ENCODE data around the gene VAC14.
"Not testable (repeated sequence)": the region's sequence is repeated elsewhere in the genome, so short reads cannot be mapped to it uniquely, and the experiment has no call there.

The VAC14 gene

GRCh38 chr16:70800781-70801480 lies at the start of gene VAC14:
VAC14 (minus strand) TSS chr16:70801158; CDS start chr16:70800900, 258 bp downstream.
- peak; percentile 98 for DNase-seq

GRCh38 chr16:70823498-70824118 lies 22.6 kb upstream of the VAC14 start:
- not testable (repeated sequence) for DNase-seq

GRCh38 chr16:70822734-70823133 lies 21.8 kb upstream of the VAC14 start:
- not testable (repeated sequence) for DNase-seq

- DNase-seq, result not testable (repeated sequence)
Observed at GRCh38 chr16:70818088-70818487, 17.1 kb upstream of the VAC14 start.

GRCh38 chr16:70809392-70810060 lies 8.6 kb upstream of the VAC14 start:
- no peak for DNase-seq

GRCh38 chr16:70808371-70808770 lies 7.4 kb upstream of the VAC14 start:
- DNase-seq, result no peak

- no peak for DNase-seq
Observed at GRCh38 chr16:70805787-70806186, 4.8 kb upstream of the VAC14 start.

- no peak for DNase-seq
Observed at GRCh38 chr16:70805380-70805779, 4.4 kb upstream of the VAC14 start.

GRCh38 chr16:70804734-70805169 lies 3.8 kb upstream of the VAC14 start:
- no peak for DNase-seq

- no peak for DNase-seq
Observed at GRCh38 chr16:70804153-70804733, 3.3 kb upstream of the VAC14 start.

GRCh38 chr16:70803319-70803718 lies 2.4 kb upstream of the VAC14 start:
- DNase-seq, result no peak

GRCh38 chr16:70801611-70802010 lies 653 bp upstream of the VAC14 start:
- no peak for DNase-seq

GRCh38 chr16:70800311-70800710 lies 647 bp downstream of the VAC14 start:
- DNase-seq, result no peak

GRCh38 chr16:70796301-70796700 lies 4.7 kb downstream of the VAC14 start:
- no peak for DNase-seq

GRCh38 chr16:70795296-70795912 lies 5.6 kb downstream of the VAC14 start:
- DNase-seq, result no peak

GRCh38 chr16:70793851-70794502 lies 7.0 kb downstream of the VAC14 start:
- no peak for DNase-seq

- DNase-seq, result no peak
Observed at GRCh38 chr16:70790815-70791214, 10.1 kb downstream of the VAC14 start.

GRCh38 chr16:70789595-70790447 lies 11.1 kb downstream of the VAC14 start:
- DNase-seq, result no peak

- DNase-seq, result no peak
Observed at GRCh38 chr16:70788668-70789594, 12.0 kb downstream of the VAC14 start.

- DNase-seq, result no peak
Observed at GRCh38 chr16:70786020-70786755, 14.8 kb downstream of the VAC14 start.
